Esophagus squamous epithelium (tissue), 5 donors: ENCODE data around the gene SH3BP2. TPM values are rescaled to one million over a fixed set of nuclear protein-coding genes. Genes with fewer than 3 reads are reported as not detected.

Experiments used
- DNase-seq: peaks from one replicate; lab custom pipeline; 2025; lab: John Stamatoyannopoulos, UW
- H3K27ac ChIP-seq, 4 donors: fragments of 200-600 bp; sonication (generic); one replicate each; pipeline ENCODE4 v1.5.1; 2016 to 2019; ENCODE audit warnings: mild to moderate bottlenecking in 1 of 4
- H3K27me3 ChIP-seq, 4 donors: fragments of 200-600 bp; sonication (generic); 1 replicate in 3 of 4; 2 replicates in 1 of 4; pipeline versions ENCODE4 v1.5.1 to v1.6.0; 2017 to 2021; ENCODE audit warnings: antibody characterized with exemption in 1 of 4
- H3K36me3 ChIP-seq, 3 donors: fragments of 200-600 bp; sonication (generic); one replicate each; pipeline ENCODE4 v1.5.1; 2016 to 2019
- H3K4me1 ChIP-seq, 3 donors: fragments of 200-600 bp; sonication (generic); one replicate each; pipeline ENCODE4 v1.5.1; 2017 to 2019
- H3K4me3 ChIP-seq, 4 donors: fragments of 200-600 bp; sonication (generic); 1 replicate in 3 of 4; 2 replicates in 1 of 4; pipeline ENCODE4 v1.5.1; 2016 to 2019; ENCODE audit warnings: mild to moderate bottlenecking in 2 of 4, moderate library complexity in 1 of 4
- H3K9me3 ChIP-seq, 3 donors: fragments of 200-600 bp; sonication (generic); one replicate each; pipeline ENCODE4 v1.5.1; 2016 to 2019
- CTCF ChIP-seq, 6 experiments: fragments of 450-650 bp in 4 of 6; fragments of 200-600 bp in 2 of 6; sonication (generic) in 2 of 6; IDR thresholded peaks; one replicate each; pipeline ENCODE4 v1.5.1; 2016 to 2019; ENCODE audit warnings: antibody characterized with exemption in 6 of 6, mild to moderate bottlenecking in 4 of 6, moderate library complexity in 4 of 6
- POLR2A ChIP-seq, 4 donors: fragments of 450-650 bp; IDR thresholded peaks; one replicate each; pipeline ENCODE4 v1.6.1; 2017; ENCODE audit warnings: antibody characterized with exemption in 4 of 4, mild to moderate bottlenecking in 4 of 4, moderate library complexity in 3 of 4
- WGBS, 2 donors: methylation state at CpG; one replicate each; pipeline ENCODE4 v1.1.5; 2018; 5-methylcytosine and 5-hydroxymethylcytosine counted together
- intact Hi-C: fragments of 100-400 bp; cut with DNase I; formaldehyde crosslinking; loops from one replicate; pipeline ENCODE4 v1.15.0; 2022
- total RNA-seq, 4 donors: library from RNA; depleted of rRNA; stranded (reverse); fragments of >200 nt; gene quantifications; one replicate each; pipeline ENCODE4 v1.1.0, GENCODE V29; 2016
- donor health status: DM: yes; HTN: yes; CAD: no.

The SH3BP2 gene
- total RNA-seq, 4 donors from 2014 or later = 13.5 to 36.8 (median 34.0) TPM

- H3K27ac ChIP-seq = peak overlapping the region; percentile 76 to 89 (median 86)
- H3K4me3 ChIP-seq = no peak overlapping the region
- TF ChIP-seq POLR2A (IDR thresholded peaks at IDR 0.05) (no peak), CTCF (IDR thresholded peaks at IDR 0.05) (no peak)
- intact Hi-C loops = no loop called here
- H3K27me3 ChIP-seq = no peaks in the 10 kb centered on the region
- H3K4me1 ChIP-seq = peaks cover 88 to 100% (median 94%) of the 10 kb centered on the region in 3 donors
- no peaks in the 10 kb centered on the region for H3K9me3 ChIP-seq
- WGBS, 2 donors = 63% methylated on average over 4 of the region's 13 CpGs; no CpG with 5 or more reads in 1 of the 2 donors
- H3K36me3 ChIP-seq = no peaks in the 10 kb centered on the region
- no peak for DNase-seq
Observed at GRCh38 chr4:2796849-2797544, 4.1 kb downstream of the SH3BP2 start.

DNA sequence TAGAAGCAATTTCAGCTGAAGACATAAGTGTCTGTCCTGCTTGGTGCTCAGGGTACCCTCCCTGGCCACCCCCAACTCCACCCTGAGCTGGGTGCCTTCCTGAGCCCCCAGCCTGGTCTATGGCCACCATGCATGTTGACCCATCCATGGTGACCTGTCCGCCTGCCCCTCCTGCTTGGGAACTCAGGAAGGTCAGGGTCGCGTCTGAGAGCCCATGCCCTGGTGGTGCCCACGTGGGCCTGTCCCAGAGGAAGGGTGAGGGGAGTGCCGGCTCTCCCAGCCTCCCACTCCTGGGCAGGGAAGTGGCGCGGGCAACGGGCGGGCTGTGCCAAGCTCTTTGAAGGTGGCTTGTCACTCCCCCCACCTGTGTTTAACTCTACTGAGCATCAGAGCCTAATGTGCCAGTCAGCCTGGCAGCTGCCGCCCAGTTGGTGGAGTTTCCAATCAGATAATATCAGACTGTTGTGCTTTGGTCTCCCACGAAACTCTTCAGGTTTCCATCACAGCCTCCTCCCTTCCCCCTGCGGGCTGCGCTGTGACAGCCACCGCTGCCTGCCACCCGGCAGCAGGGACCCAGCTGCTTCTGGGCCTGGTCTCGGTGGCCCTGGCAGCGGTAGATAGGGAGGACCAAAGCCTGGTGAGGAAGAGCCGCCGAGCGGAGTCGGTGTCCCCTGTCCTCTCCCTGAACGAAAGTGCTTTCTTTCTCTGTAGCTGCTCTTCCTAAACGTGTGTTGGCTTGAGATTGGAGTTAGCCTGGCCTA lies 4.8 kb downstream of the SH3BP2 start:
- H3K4me1 ChIP-seq = peaks cover 88 to 100% (median 88%) of the 10 kb centered on the region in 3 donors
- no peaks in the 10 kb centered on the region for H3K9me3 ChIP-seq
- WGBS, 2 donors = 67 to 85% methylated on average over 4 to 11 of the region's 23 CpGs
- H3K36me3 ChIP-seq = no peaks in the 10 kb centered on the region
- intact Hi-C loops = no loop called here
- peak overlapping the region in 1 of 4 donors; percentile 52 for H3K4me3 ChIP-seq
- H3K27ac ChIP-seq = peak overlapping the region; percentile 76 to 89 (median 86)
- no peaks in the 10 kb centered on the region for H3K27me3 ChIP-seq
- DNase-seq = no peak
- TF ChIP-seq CTCF (IDR thresholded peaks at IDR 0.05) (no peak), POLR2A (IDR thresholded peaks at IDR 0.05) (no peak)

DNA sequence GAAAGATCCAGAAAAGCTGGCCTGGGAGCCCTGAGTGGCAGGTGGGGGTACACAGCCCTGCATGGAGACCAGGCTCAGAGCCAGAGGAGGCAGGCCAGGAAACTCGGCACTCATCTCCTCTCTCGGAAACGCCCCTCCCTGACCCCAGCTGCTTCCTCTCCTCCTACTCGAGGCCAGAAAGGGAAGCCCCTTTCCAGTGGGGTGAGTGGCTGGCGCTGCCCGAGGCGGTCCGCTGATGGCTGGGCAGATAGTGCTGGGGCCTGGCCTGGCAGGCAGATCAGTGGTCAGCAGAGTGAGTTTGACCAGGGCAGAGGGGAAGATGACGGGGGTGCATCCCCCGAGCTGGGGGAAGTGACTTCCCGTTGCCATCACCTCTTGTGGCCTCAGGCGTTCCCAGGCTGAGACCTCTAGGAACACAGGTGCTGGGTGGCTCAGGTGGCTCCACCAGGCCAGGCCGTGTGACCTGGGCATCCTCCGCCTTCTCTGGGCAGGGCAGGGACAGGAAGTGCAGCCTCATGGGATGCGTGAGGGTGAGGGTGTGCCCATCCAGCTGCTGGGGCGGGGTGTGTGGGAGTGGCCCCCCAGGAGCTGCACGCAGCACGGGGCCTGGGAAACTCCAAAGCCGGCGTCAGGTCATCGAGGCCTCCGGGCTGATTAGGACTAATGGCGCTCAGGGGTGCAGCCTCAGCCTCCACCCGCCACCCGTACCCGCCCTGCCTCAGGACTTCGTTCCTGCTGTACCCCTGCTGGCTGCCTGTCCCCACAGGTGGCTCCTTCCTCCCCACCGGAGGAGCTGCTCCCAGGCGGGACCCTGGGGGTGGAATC lies 5.7 kb downstream of the SH3BP2 start:
- Histone ChIP-seq H3K36me3 (no peaks in the 10 kb centered on the region), H3K27ac (peak overlapping the region; percentile 76 to 89 (median 86)), H3K4me3 (peak overlapping the region in 3 of 4 donors; percentile 24 to 52 (median 25)), H3K9me3 (no peaks in the 10 kb centered on the region), H3K4me1 (peaks cover 84 to 100% (median 97%) of the 10 kb centered on the region in 3 donors), H3K27me3 (no peaks in the 10 kb centered on the region)
- TF ChIP-seq CTCF (IDR thresholded peaks at IDR 0.05) = no peak
- TF ChIP-seq POLR2A (IDR thresholded peaks at IDR 0.05) = peak in 1 of 4 donors; percentile 31
- no peak for DNase-seq
- intact Hi-C loops = no loop called here
- WGBS, 2 donors = 40 to 47% methylated on average over 11 to 15 of the region's 29 CpGs

DNA sequence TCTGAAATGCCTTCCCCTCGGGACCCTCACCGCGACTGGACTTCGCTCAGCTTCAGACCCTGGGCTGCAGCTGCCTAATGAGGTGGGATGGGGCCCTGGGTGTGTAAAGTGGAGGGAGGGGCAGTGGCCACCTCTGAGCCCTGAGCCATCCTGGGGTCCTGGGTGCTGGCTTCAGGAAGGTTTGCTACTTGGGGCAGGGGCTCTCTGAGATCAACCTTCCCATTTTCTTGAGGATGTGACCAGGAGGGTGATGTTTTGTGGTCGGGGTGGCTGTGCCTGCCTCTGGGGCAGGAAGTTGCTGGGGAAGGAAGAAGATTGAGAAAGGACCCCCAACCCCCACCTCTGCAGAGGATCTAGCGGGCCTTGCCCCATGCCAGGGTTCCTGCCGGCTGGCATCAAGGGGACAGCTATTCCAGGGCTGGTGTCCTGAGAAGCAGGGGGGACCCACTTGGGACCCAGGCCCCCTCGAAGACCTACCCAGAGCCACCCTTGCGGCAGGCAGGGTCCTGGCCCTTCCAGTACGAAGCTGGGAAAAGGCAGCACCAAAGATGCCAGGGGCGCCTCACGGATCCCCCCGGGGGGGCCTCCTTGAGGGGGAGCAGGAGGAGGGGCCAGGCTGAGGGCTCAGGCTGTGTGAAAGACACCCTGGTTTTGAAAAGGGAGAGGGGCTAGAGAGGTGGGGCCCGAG lies 6.5 kb downstream of the SH3BP2 start:
- intact Hi-C loops = no loop called here
- peak overlapping the region in 3 of 4 donors; percentile 24 to 52 (median 25) for H3K4me3 ChIP-seq
- no peaks in the 10 kb centered on the region for H3K9me3 ChIP-seq
- 75 to 93% methylated on average over 1 to 5 of the region's 14 CpGs for WGBS, 2 donors
- no peak for DNase-seq
- no peak for TF ChIP-seq POLR2A (IDR thresholded peaks at IDR 0.05)
- TF ChIP-seq CTCF (IDR thresholded peaks at IDR 0.05) = no peak
- no peaks in the 10 kb centered on the region for H3K36me3 ChIP-seq
- peaks cover 83 to 100% (median 98%) of the 10 kb centered on the region in 3 donors for H3K4me1 ChIP-seq
- peak overlapping the region; percentile 76 to 89 (median 86) for H3K27ac ChIP-seq
- no peaks in the 10 kb centered on the region for H3K27me3 ChIP-seq
